Smooth muscle cell (in vitro differentiated cells): ENCODE results near the gene KCNQ1. TPM values are rescaled to one million over a fixed set of nuclear protein-coding genes. Genes with fewer than 3 reads are reported as not detected.

Experiments used
- DNase-seq: peaks from one replicate; lab custom pipeline; 2025; ENCODE audit not compliant: unreplicated experiment; lab: John Stamatoyannopoulos, UW
- H2AFZ ChIP-seq: fragments of 200-600 bp; sonication (generic); 2 replicates; pipeline ENCODE4 v1.6.0; 2016; ENCODE audit warnings: antibody characterized with exemption, low read depth, mild to moderate bottlenecking
- H3F3A ChIP-seq: fragments of 200-600 bp; sonication (generic); 2 replicates; pipeline ENCODE4 v1.6.0; 2017; ENCODE audit warnings: antibody characterized with exemption, low read depth
- H3K27ac ChIP-seq: fragments of 200-600 bp; sonication (generic); 2 replicates; pipeline ENCODE4 v1.5.1; 2016; ENCODE audit warnings: low read depth, mild to moderate bottlenecking
- H3K27me3 ChIP-seq: fragments of 200-600 bp; sonication (generic); 2 replicates; pipeline ENCODE4 v1.6.1; 2016; ENCODE audit warnings: low read depth, mild to moderate bottlenecking
- H3K36me3 ChIP-seq: fragments of 200-600 bp; sonication (generic); 2 replicates; pipeline ENCODE4 v1.5.1; 2016; ENCODE audit warnings: low read depth
- H3K4me1 ChIP-seq: fragments of 200-600 bp; sonication (generic); 2 replicates; pipeline ENCODE4 v1.5.1; 2016; ENCODE audit warnings: low read depth
- H3K4me2 ChIP-seq: fragments of 200-600 bp; sonication (generic); 2 replicates; pipeline ENCODE4 v1.6.0; 2016; ENCODE audit warnings: mild to moderate bottlenecking
- H3K4me3 ChIP-seq: fragments of 200-600 bp; sonication (generic); 2 replicates; pipeline ENCODE4 v1.5.1; 2016; ENCODE audit warnings: mild to moderate bottlenecking
- H3K79me2 ChIP-seq: fragments of 200-600 bp; sonication (generic); 2 replicates; pipeline ENCODE4 v1.6.0; 2016; ENCODE audit warnings: low read depth, mild to moderate bottlenecking
- H3K9ac ChIP-seq: fragments of 200-600 bp; sonication (generic); 2 replicates; pipeline ENCODE4 v1.6.0; 2016; ENCODE audit warnings: low read depth
- H3K9me3 ChIP-seq: fragments of 200-600 bp; sonication (generic); replicated peaks from 2 replicates; pipeline ENCODE4 v1.5.1; 2016; ENCODE audit warnings: low read depth
- H4K20me1 ChIP-seq: fragments of 200-600 bp; sonication (generic); 2 replicates; pipeline ENCODE4 v1.6.0; 2016; ENCODE audit warnings: low read depth
- WGBS: methylation state at CpG from one replicate; pipeline ENCODE4 v1.1.7; 2016; ENCODE audit warnings: low lambda C conversion rate; 5-methylcytosine and 5-hydroxymethylcytosine counted together
- polyA plus RNA-seq: library from polyadenylated mRNA; unstranded; fragments of >200 nt; fragmentation: Nextera tagmentation; extraction: Ambion mirVana; gene quantifications from 2 replicates; pipeline ENCODE4 v1.2.1, GENCODE V29; 2016
- total RNA-seq: library from RNA; depleted of rRNA; stranded (reverse); fragments of >200 nt; gene quantifications from 2 replicates; pipeline ENCODE4 v1.2.3, GENCODE V29; 2014
- TF ChIP-seq, protein P1 (sequence below): fragments of 200-600 bp; sonication (generic); IDR thresholded peaks from 2 replicates; pipeline ENCODE4 v1.5.1; 2017; ENCODE audit warnings: borderline replicate concordance, mild to moderate bottlenecking, antibody characterized with exemption; ENCODE audit not compliant: insufficient read depth, poor library complexity, severe bottlenecking

KCNQ1 gene
- total and polyA plus RNA-seq, 2 experiments from 2014 or later: 1.3 to 2.3 TPM

DNA sequence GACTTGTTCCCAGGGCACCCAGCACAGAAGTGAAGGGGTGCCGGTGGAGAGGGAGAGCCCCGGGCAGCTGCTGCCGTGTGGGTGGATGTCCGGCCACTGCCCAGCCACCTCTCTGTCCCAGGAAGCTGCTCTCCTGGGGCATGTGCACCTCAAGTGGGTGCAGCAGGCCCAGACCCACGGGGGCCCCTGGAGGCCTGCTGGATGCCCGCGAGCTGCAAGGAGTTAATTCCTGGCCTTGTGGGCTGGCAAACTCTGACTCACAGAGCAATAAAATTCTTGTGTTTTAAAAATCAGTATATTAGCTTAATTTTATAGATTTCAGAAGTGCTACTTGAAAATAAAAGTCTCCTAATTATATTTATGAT lies 292.4 kb downstream of the KCNQ1 start:
- 48% methylated on average over 7 of the region's 7 CpGs for WGBS
- H3K79me2 ChIP-seq: no peaks in the 10 kb centered on the region
- H3F3A ChIP-seq: peaks cover 11% of the 10 kb centered on the region
- TF ChIP-seq, protein P1, sequence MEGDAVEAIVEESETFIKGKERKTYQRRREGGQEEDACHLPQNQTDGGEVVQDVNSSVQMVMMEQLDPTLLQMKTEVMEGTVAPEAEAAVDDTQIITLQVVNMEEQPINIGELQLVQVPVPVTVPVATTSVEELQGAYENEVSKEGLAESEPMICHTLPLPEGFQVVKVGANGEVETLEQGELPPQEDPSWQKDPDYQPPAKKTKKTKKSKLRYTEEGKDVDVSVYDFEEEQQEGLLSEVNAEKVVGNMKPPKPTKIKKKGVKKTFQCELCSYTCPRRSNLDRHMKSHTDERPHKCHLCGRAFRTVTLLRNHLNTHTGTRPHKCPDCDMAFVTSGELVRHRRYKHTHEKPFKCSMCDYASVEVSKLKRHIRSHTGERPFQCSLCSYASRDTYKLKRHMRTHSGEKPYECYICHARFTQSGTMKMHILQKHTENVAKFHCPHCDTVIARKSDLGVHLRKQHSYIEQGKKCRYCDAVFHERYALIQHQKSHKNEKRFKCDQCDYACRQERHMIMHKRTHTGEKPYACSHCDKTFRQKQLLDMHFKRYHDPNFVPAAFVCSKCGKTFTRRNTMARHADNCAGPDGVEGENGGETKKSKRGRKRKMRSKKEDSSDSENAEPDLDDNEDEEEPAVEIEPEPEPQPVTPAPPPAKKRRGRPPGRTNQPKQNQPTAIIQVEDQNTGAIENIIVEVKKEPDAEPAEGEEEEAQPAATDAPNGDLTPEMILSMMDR: no peak
- no peaks in the 10 kb centered on the region for H3K9me3 ChIP-seq
- no peak overlapping the region for H3K9ac ChIP-seq
- no peaks in the 10 kb centered on the region for H3K27me3 ChIP-seq
- no peaks in the 10 kb centered on the region for H4K20me1 ChIP-seq
- no peak for DNase-seq
- no peak overlapping the region for H3K27ac ChIP-seq
- H3K4me3 ChIP-seq: no peak overlapping the region
- H3K36me3 ChIP-seq: no peaks in the 10 kb centered on the region
- peak overlapping the region; percentile 42 for H3K4me2 ChIP-seq
- peaks cover 15% of the 10 kb centered on the region for H3K4me1 ChIP-seq
- no peak overlapping the region for H2AFZ ChIP-seq

- TF ChIP-seq, protein P1: no peak
- no peaks in the 10 kb centered on the region for H3K27me3 ChIP-seq
- H3F3A ChIP-seq: peaks cover 11% of the 10 kb centered on the region
- no peaks in the 10 kb centered on the region for H3K79me2 ChIP-seq
- no peak for DNase-seq
- WGBS: 20% methylated on average over 2 of the region's 5 CpGs
- no peak overlapping the region for H3K27ac ChIP-seq
- H4K20me1 ChIP-seq: no peaks in the 10 kb centered on the region
- H3K4me2 ChIP-seq: peak overlapping the region; percentile 42
- no peak overlapping the region for H3K4me3 ChIP-seq
- H3K9me3 ChIP-seq: no peaks in the 10 kb centered on the region
- H3K36me3 ChIP-seq: no peaks in the 10 kb centered on the region
- H2AFZ ChIP-seq: no peak overlapping the region
- peaks cover 20% of the 10 kb centered on the region for H3K4me1 ChIP-seq
- H3K9ac ChIP-seq: no peak overlapping the region
These were observed 293.1 kb downstream of the KCNQ1 start for GRCh38 chr11:2737866-2738265.

GRCh38 chr11:2738551-2739431 lies 294.0 kb downstream of the KCNQ1 start:
- peaks cover 20% of the 10 kb centered on the region for H3K4me1 ChIP-seq
- 93% methylated on average over 14 of the region's 14 CpGs for WGBS
- H3K4me3 ChIP-seq: no peak overlapping the region
- no peaks in the 10 kb centered on the region for H3K27me3 ChIP-seq
- H2AFZ ChIP-seq: no peak overlapping the region
- H3K9me3 ChIP-seq: no peaks in the 10 kb centered on the region
- no peak overlapping the region for H3K4me2 ChIP-seq
- H3K27ac ChIP-seq: no peak overlapping the region
- no peaks in the 10 kb centered on the region for H3K36me3 ChIP-seq
- H4K20me1 ChIP-seq: no peaks in the 10 kb centered on the region
- peaks cover 11% of the 10 kb centered on the region for H3F3A ChIP-seq
- H3K79me2 ChIP-seq: no peaks in the 10 kb centered on the region
- DNase-seq: no peak
- TF ChIP-seq, protein P1: no peak
- no peak overlapping the region for H3K9ac ChIP-seq
